Smooth muscle cell (in vitro differentiated cells): ENCODE data around the gene PEMT. TPM values are rescaled to one million over a fixed set of nuclear protein-coding genes. Genes with fewer than 3 reads are reported as not detected.
"Not testable (repeated sequence)": the region's sequence is repeated elsewhere in the genome, so short reads cannot be mapped to it uniquely, and the experiment has no call there.

ENCODE experiments used
- DNase-seq: peaks from one replicate; lab custom pipeline; 2025; ENCODE audit not compliant: unreplicated experiment; lab: John Stamatoyannopoulos, UW
- H2AFZ ChIP-seq: fragments of 200-600 bp; sonication (generic); 2 replicates; pipeline ENCODE4 v1.6.0; 2016; ENCODE audit warnings: antibody characterized with exemption, low read depth, mild to moderate bottlenecking
- H3F3A ChIP-seq: fragments of 200-600 bp; sonication (generic); 2 replicates; pipeline ENCODE4 v1.6.0; 2017; ENCODE audit warnings: antibody characterized with exemption, low read depth
- H3K27ac ChIP-seq: fragments of 200-600 bp; sonication (generic); 2 replicates; pipeline ENCODE4 v1.5.1; 2016; ENCODE audit warnings: low read depth, mild to moderate bottlenecking
- H3K27me3 ChIP-seq: fragments of 200-600 bp; sonication (generic); 2 replicates; pipeline ENCODE4 v1.6.1; 2016; ENCODE audit warnings: low read depth, mild to moderate bottlenecking
- H3K36me3 ChIP-seq: fragments of 200-600 bp; sonication (generic); 2 replicates; pipeline ENCODE4 v1.5.1; 2016; ENCODE audit warnings: low read depth
- H3K4me1 ChIP-seq: fragments of 200-600 bp; sonication (generic); 2 replicates; pipeline ENCODE4 v1.5.1; 2016; ENCODE audit warnings: low read depth
- H3K4me2 ChIP-seq: fragments of 200-600 bp; sonication (generic); 2 replicates; pipeline ENCODE4 v1.6.0; 2016; ENCODE audit warnings: mild to moderate bottlenecking
- H3K4me3 ChIP-seq: fragments of 200-600 bp; sonication (generic); 2 replicates; pipeline ENCODE4 v1.5.1; 2016; ENCODE audit warnings: mild to moderate bottlenecking
- H3K79me2 ChIP-seq: fragments of 200-600 bp; sonication (generic); 2 replicates; pipeline ENCODE4 v1.6.0; 2016; ENCODE audit warnings: low read depth, mild to moderate bottlenecking
- H3K9ac ChIP-seq: fragments of 200-600 bp; sonication (generic); 2 replicates; pipeline ENCODE4 v1.6.0; 2016; ENCODE audit warnings: low read depth
- H3K9me3 ChIP-seq: fragments of 200-600 bp; sonication (generic); replicated peaks from 2 replicates; pipeline ENCODE4 v1.5.1; 2016; ENCODE audit warnings: low read depth
- H4K20me1 ChIP-seq: fragments of 200-600 bp; sonication (generic); 2 replicates; pipeline ENCODE4 v1.6.0; 2016; ENCODE audit warnings: low read depth
- WGBS: methylation state at CpG from one replicate; pipeline ENCODE4 v1.1.7; 2016; ENCODE audit warnings: low lambda C conversion rate; 5-methylcytosine and 5-hydroxymethylcytosine counted together
- polyA plus RNA-seq: library from polyadenylated mRNA; unstranded; fragments of >200 nt; fragmentation: Nextera tagmentation; extraction: Ambion mirVana; gene quantifications from 2 replicates; pipeline ENCODE4 v1.2.1, GENCODE V29; 2016
- total RNA-seq: library from RNA; depleted of rRNA; stranded (reverse); fragments of >200 nt; gene quantifications from 2 replicates; pipeline ENCODE4 v1.2.3, GENCODE V29; 2014
- TF ChIP-seq, protein P1 (sequence below): fragments of 200-600 bp; sonication (generic); IDR thresholded peaks from 2 replicates; pipeline ENCODE4 v1.5.1; 2017; ENCODE audit warnings: borderline replicate concordance, mild to moderate bottlenecking, antibody characterized with exemption; ENCODE audit not compliant: insufficient read depth, poor library complexity, severe bottlenecking

Gene PEMT
- total and polyA plus RNA-seq, 2 experiments from 2014 or later: 43.8 to 69.9 TPM

DNA sequence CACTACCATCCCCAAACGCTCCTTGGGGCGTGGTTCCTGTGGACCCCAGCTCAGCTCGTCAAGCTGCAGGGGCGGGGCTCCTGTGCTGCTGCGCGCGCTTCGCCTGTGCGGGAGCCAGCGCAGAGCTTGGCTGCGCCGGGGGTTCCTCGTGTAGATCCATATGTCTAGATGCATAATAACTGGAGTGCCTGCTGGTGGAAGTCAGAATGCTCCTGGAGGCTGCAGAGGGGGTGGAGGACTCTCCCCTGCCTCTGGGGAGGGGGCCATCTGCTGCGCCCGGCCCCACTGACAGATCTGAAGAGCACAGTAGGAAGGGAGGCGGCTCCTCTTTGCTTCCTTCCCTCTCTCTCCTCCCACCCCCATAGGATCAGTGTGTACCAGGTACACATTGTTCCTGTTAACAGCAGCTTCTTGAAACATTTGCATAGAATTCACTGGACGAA lies 99.9 kb downstream of the PEMT start:
- no peaks in the 10 kb centered on the region for H3K27me3 ChIP-seq
- H3K27ac ChIP-seq: no peak overlapping the region
- no peaks in the 10 kb centered on the region for H3K9me3 ChIP-seq
- peaks cover 33% of the 10 kb centered on the region for H3K4me1 ChIP-seq
- TF ChIP-seq, protein P1, sequence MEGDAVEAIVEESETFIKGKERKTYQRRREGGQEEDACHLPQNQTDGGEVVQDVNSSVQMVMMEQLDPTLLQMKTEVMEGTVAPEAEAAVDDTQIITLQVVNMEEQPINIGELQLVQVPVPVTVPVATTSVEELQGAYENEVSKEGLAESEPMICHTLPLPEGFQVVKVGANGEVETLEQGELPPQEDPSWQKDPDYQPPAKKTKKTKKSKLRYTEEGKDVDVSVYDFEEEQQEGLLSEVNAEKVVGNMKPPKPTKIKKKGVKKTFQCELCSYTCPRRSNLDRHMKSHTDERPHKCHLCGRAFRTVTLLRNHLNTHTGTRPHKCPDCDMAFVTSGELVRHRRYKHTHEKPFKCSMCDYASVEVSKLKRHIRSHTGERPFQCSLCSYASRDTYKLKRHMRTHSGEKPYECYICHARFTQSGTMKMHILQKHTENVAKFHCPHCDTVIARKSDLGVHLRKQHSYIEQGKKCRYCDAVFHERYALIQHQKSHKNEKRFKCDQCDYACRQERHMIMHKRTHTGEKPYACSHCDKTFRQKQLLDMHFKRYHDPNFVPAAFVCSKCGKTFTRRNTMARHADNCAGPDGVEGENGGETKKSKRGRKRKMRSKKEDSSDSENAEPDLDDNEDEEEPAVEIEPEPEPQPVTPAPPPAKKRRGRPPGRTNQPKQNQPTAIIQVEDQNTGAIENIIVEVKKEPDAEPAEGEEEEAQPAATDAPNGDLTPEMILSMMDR: no peak
- no peaks in the 10 kb centered on the region for H3K36me3 ChIP-seq
- H3F3A ChIP-seq: peaks cover 3% of the 10 kb centered on the region
- H3K4me2 ChIP-seq: no peak overlapping the region
- no peak overlapping the region for H3K9ac ChIP-seq
- peaks cover 67% of the 10 kb centered on the region for H4K20me1 ChIP-seq
- DNase-seq: no peak
- no peaks in the 10 kb centered on the region for H3K79me2 ChIP-seq
- no peak overlapping the region for H2AFZ ChIP-seq
- 96% methylated on average over 17 of the region's 17 CpGs for WGBS
- H3K4me3 ChIP-seq: no peak overlapping the region

DNA sequence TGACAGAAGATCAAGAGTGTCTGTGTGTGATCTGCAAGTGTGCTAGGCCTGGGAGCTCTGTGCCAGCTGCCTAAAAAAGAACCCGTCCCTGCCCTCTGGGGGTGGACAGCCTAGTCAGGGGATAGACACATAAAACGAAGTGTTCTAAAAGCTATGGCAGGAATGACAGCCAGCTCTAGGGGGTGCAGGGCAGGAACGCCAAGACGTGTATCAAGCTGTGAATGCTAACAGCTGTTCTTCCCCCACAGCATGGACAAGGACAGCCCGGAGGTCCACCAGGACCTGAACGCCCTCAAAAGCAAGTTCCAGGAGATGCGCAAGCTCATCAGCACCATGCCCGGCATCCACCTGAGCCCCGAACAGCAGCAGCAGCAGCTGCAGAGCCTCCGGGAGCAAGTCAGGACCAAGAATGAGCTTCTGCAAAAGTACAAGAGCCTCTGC lies 100.5 kb downstream of the PEMT start:
- no peak overlapping the region for H3K9ac ChIP-seq
- H3K4me2 ChIP-seq: no peak overlapping the region
- peaks cover 33% of the 10 kb centered on the region for H3K4me1 ChIP-seq
- H4K20me1 ChIP-seq: peaks cover 72% of the 10 kb centered on the region
- no peak overlapping the region for H2AFZ ChIP-seq
- peaks cover 3% of the 10 kb centered on the region for H3F3A ChIP-seq
- no peaks in the 10 kb centered on the region for H3K27me3 ChIP-seq
- H3K36me3 ChIP-seq: no peaks in the 10 kb centered on the region
- no peak overlapping the region for H3K27ac ChIP-seq
- WGBS: 98% methylated on average over 10 of the region's 10 CpGs
- H3K79me2 ChIP-seq: no peaks in the 10 kb centered on the region
- TF ChIP-seq, protein P1: no peak
- no peaks in the 10 kb centered on the region for H3K9me3 ChIP-seq
- no peak for DNase-seq
- no peak overlapping the region for H3K4me3 ChIP-seq

DNA sequence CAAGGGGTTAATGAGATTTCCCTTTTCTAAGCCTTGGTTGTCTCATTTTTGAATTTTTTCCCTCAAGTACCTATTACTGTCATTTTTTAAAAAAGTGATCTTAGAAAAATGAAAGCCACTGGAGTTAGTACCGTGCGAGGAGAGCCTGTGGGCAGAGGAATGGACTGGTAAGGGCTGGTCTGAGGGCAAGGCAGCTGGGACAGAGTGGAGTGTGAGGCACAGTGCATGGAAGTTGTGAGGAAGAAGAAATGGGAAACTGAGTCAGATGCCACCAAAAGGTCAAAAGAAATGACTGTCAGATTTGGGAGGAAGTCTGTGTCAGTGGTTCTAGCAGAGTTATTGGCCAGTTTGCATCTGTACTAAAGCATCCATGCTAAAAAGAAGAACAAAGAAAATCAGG lies 103.5 kb downstream of the PEMT start:
- Histone ChIP-seq H4K20me1 (peaks cover 85% of the 10 kb centered on the region), H2AFZ (no peak overlapping the region), H3K27me3 (no peaks in the 10 kb centered on the region), H3K27ac (no peak overlapping the region), H3F3A (no peaks in the 10 kb centered on the region), H3K9me3 (no peaks in the 10 kb centered on the region), H3K9ac (no peak overlapping the region), H3K4me2 (no peak overlapping the region), H3K79me2 (peaks cover 21% of the 10 kb centered on the region), H3K36me3 (no peaks in the 10 kb centered on the region), H3K4me3 (no peak overlapping the region), H3K4me1 (peaks cover 4% of the 10 kb centered on the region)
- WGBS: 85% methylated on average over 2 of the region's 2 CpGs
- no peak for DNase-seq
- TF ChIP-seq, protein P1: no peak

DNA sequence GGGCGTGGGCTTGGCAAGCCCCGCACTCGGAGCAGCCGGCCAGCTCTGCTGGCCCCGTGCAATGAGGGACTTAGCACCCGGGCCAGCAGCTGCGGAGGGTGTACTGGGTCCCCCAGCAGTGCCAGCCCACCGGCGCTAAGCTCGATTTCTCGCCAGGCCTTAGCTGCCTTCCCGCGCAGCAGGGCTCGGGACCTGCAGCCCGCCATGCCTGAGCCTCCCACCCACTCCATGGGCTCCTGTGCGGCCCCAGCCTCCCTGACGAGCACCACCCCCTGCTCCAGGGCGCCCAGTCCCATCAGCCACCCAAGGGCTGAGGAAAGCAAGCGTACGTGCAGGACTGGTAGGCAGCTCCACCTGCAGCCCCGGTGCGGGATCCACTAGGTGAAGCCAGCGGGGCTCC lies 105.1 kb downstream of the PEMT start:
- not testable (repeated sequence) for H3K27me3 ChIP-seq, H3K9me3 ChIP-seq, H3K4me3 ChIP-seq, H3K27ac ChIP-seq, H2AFZ ChIP-seq, H3K36me3 ChIP-seq, H3K4me1 ChIP-seq, DNase-seq, H3K9ac ChIP-seq, H3F3A ChIP-seq, H3K4me2 ChIP-seq
- WGBS: 98% methylated on average over 17 of the region's 23 CpGs
- peaks cover 37% of the 10 kb centered on the region for H3K79me2 ChIP-seq
- peaks cover 86% of the 10 kb centered on the region for H4K20me1 ChIP-seq
